ENCODE measurements around the gene TBC1D17.

DNA sequence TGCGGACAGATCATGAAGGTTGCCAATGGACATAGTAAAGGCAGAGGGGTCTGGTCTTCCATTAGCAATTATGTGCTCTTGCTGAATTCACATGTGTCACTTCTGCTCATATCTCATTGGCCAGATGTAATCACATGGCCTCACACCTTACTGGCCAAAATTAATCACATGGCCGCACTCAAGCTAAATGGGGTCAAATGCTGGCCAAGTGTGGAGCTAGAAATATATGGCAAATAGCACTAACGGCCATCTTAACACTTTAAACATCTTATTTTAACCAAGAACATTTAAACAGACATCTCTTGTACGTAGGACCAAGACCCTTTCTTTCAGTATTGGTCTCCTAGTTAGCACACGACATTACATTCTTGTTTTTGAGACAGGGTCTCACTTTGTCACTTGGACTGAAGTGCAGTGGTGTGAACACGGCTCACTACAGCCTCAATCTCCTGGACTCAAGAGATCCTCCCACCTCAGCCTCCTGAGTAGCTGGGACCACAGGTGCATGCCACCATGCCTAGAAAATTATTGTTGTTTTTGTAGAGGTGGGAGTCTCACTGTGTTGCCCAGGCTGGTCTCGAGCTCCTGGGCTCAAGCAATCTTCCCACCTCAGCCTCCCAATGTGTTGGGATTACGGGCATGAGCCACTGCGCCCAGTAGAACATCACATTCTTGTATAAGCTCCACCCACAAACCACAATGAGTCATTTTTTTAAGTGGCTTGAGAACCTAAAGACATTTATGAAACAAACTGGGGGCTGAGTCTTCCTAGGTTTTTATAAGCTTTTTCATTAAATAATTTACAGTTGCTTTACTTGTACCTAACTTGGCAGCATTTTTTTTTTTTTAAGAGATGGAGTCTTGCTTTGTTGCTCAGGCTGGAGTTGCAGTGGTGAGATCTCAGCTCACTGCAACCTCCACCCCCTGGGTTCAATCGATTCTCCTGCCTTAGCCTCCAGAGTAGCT, 29.5 kb upstream of the TBC1D17 start:
- TF ChIP-seq TEAD2 (CRISPR knock-in tag; IDR thresholded peaks at IDR 0.05) (no peak), YY1 (IDR thresholded peaks at IDR 0.05; ENCODE audit: insufficient read depth, insufficient replicate concordance, low read depth, low read length) (no peak), ZNF740 (CRISPR knock-in tag; IDR thresholded peaks at IDR 0.05) (no peak), POLR2A (IDR thresholded peaks at IDR 0.05; ENCODE audit: insufficient read depth in 1 of 2, low read depth in 2 of 2, low read length in 2 of 2) (no peak), TBP (CRISPR knock-in tag; IDR thresholded peaks at IDR 0.05) (no peak), MAFK (conservative IDR thresholded peaks at IDR 0.05 in 1 of 2, IDR thresholded peaks at IDR 0.05 in 1 of 2; ENCODE audit: low read length in 2 of 2) (no peak), ZNF121 (CRISPR knock-in tag; IDR thresholded peaks at IDR 0.05) (no peak), PHF20 (CRISPR knock-in tag; IDR thresholded peaks at IDR 0.05) (no peak), NR2C2 (CRISPR knock-in tag; IDR thresholded peaks at IDR 0.05; ENCODE audit: borderline replicate concordance) (no peak), POLR2AphosphoS5 (IDR thresholded peaks at IDR 0.05; ENCODE audit: low read depth, low read length) (no peak), ZBTB7B (CRISPR knock-in tag; IDR thresholded peaks at IDR 0.05) (no peak), MXI1 (IDR thresholded peaks at IDR 0.05; ENCODE audit: borderline replicate concordance, low read depth, low read length) (no peak)
- TF ChIP-seq, protein P1, sequence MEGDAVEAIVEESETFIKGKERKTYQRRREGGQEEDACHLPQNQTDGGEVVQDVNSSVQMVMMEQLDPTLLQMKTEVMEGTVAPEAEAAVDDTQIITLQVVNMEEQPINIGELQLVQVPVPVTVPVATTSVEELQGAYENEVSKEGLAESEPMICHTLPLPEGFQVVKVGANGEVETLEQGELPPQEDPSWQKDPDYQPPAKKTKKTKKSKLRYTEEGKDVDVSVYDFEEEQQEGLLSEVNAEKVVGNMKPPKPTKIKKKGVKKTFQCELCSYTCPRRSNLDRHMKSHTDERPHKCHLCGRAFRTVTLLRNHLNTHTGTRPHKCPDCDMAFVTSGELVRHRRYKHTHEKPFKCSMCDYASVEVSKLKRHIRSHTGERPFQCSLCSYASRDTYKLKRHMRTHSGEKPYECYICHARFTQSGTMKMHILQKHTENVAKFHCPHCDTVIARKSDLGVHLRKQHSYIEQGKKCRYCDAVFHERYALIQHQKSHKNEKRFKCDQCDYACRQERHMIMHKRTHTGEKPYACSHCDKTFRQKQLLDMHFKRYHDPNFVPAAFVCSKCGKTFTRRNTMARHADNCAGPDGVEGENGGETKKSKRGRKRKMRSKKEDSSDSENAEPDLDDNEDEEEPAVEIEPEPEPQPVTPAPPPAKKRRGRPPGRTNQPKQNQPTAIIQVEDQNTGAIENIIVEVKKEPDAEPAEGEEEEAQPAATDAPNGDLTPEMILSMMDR (CRISPR knock-in tag; IDR thresholded peaks at IDR 0.05): no peak
